Measurements from ENCODE around the gene SOX6.
"Not testable (repeated sequence)": the region's sequence is repeated elsewhere in the genome, so short reads cannot be mapped to it uniquely, and the experiment has no call there.

SOX6 gene

GRCh38 chr11:16093889-16094653 is 262.3 kb downstream of the SOX6 start:
- no peak for DNase-seq (ENCODE audit: low read depth)

- DNase-seq (ENCODE audit: low read depth) = no peak
These were observed 264.5 kb downstream of the SOX6 start for GRCh38 chr11:16091862-16092261.

- DNase-seq (ENCODE audit: low read depth) = no peak
These were observed 266.9 kb downstream of the SOX6 start for GRCh38 chr11:16089481-16089880.

GRCh38 chr11:16088774-16089173 is 267.6 kb downstream of the SOX6 start:
- no peak for DNase-seq (ENCODE audit: low read depth)

- no peak for DNase-seq (ENCODE audit: low read depth)
These were observed 268.5 kb downstream of the SOX6 start for GRCh38 chr11:16087886-16088285.

GRCh38 chr11:16086229-16086819 is 270.0 kb downstream of the SOX6 start:
- no peak for DNase-seq (ENCODE audit: low read depth)

GRCh38 chr11:16082095-16083055 is 274.0 kb downstream of the SOX6 start:
- no peak for DNase-seq (ENCODE audit: low read depth)

GRCh38 chr11:16081382-16082094 is 274.8 kb downstream of the SOX6 start:
- DNase-seq (ENCODE audit: low read depth) = no peak

- DNase-seq (ENCODE audit: low read depth) = no peak
These were observed 275.5 kb downstream of the SOX6 start for GRCh38 chr11:16080688-16081381.

GRCh38 chr11:16078936-16079335 is 277.4 kb downstream of the SOX6 start:
- DNase-seq (ENCODE audit: low read depth) = no peak

- no peak for DNase-seq (ENCODE audit: low read depth)
These were observed 285.8 kb downstream of the SOX6 start for GRCh38 chr11:16070573-16070972.

- DNase-seq (ENCODE audit: low read depth) = not testable (repeated sequence)
These were observed 289.1 kb downstream of the SOX6 start for GRCh38 chr11:16067268-16067667.

GRCh38 chr11:16059332-16059731 is 297.0 kb downstream of the SOX6 start:
- DNase-seq (ENCODE audit: low read depth) = no peak

GRCh38 chr11:16058671-16059070 is 297.7 kb downstream of the SOX6 start:
- DNase-seq (ENCODE audit: low read depth) = no peak

GRCh38 chr11:16052750-16053149 is 303.6 kb downstream of the SOX6 start:
- no peak for DNase-seq (ENCODE audit: low read depth)

- DNase-seq (ENCODE audit: low read depth) = no peak
These were observed 306.7 kb downstream of the SOX6 start for GRCh38 chr11:16049611-16050010.

GRCh38 chr11:16047073-16047472 is 309.3 kb downstream of the SOX6 start:
- DNase-seq (ENCODE audit: low read depth) = no peak

- no peak for DNase-seq (ENCODE audit: low read depth)
These were observed 312.7 kb downstream of the SOX6 start for GRCh38 chr11:16043617-16044016.

- no peak for DNase-seq (ENCODE audit: low read depth)
These were observed 315.1 kb downstream of the SOX6 start for GRCh38 chr11:16041207-16041606.

- DNase-seq (ENCODE audit: low read depth) = no peak
These were observed 316.2 kb downstream of the SOX6 start for GRCh38 chr11:16040151-16040550.

- no peak for DNase-seq (ENCODE audit: low read depth)
These were observed 319.2 kb downstream of the SOX6 start for GRCh38 chr11:16037179-16037578.

Measured in stimulated activated CD8-positive, alpha-beta memory T cell treated with anti-CD3 and anti-CD28 coated beads, Interleukin-12 subunit alpha, Interleukin-12 subunit beta, amount 100 ng/mL, for 4 hours (primary cell).